Measurements from ENCODE around the gene GASK1A.

GASK1A gene

GRCh38 chr3:42988097-42988496 is 9.0 kb downstream of the GASK1A start:
- no peak for TF ChIP-seq CTCF (IDR thresholded peaks at IDR 0.05; ENCODE audit: poor library complexity, severe bottlenecking)
- H3K27ac ChIP-seq (ENCODE audit: poor library complexity, severe bottlenecking): no peak overlapping the region
- H3K4me1 ChIP-seq (ENCODE audit: insufficient read depth, poor library complexity, severe bottlenecking): no peaks in the 10 kb centered on the region
- H3K36me3 ChIP-seq (ENCODE audit: low read depth): no peaks in the 10 kb centered on the region
- DNase-seq (ENCODE audit: low spot score) (no peak), ATAC-seq (ENCODE audit: low read depth) (no peak)
- no peak overlapping the region for H3K4me3 ChIP-seq (ENCODE audit: severe bottlenecking)
- no peaks in the 10 kb centered on the region for H3K27me3 ChIP-seq (ENCODE audit: insufficient read depth, poor library complexity, severe bottlenecking)
- H3K9me3 ChIP-seq (ENCODE audit: severe bottlenecking): no peaks in the 10 kb centered on the region

GRCh38 chr3:42988566-42988965 is 9.5 kb downstream of the GASK1A start:
- no peak for TF ChIP-seq CTCF (IDR thresholded peaks at IDR 0.05; ENCODE audit: poor library complexity, severe bottlenecking)
- DNase-seq (ENCODE audit: low spot score): no peak
- no peaks in the 10 kb centered on the region for H3K4me1 ChIP-seq (ENCODE audit: insufficient read depth, poor library complexity, severe bottlenecking)

GRCh38 chr3:42991341-42992315 is 12.5 kb downstream of the GASK1A start:
- Histone ChIP-seq H3K4me1 (ENCODE audit: insufficient read depth, poor library complexity, severe bottlenecking) (no peaks in the 10 kb centered on the region), H3K9me3 (ENCODE audit: severe bottlenecking) (no peaks in the 10 kb centered on the region), H3K27ac (ENCODE audit: poor library complexity, severe bottlenecking) (no peak overlapping the region), H3K36me3 (ENCODE audit: low read depth) (no peaks in the 10 kb centered on the region), H3K27me3 (ENCODE audit: insufficient read depth, poor library complexity, severe bottlenecking) (no peaks in the 10 kb centered on the region), H3K4me3 (ENCODE audit: severe bottlenecking) (no peak overlapping the region)
- DNase-seq (ENCODE audit: low spot score) (no peak), ATAC-seq (ENCODE audit: low read depth) (no peak)
- TF ChIP-seq CTCF (IDR thresholded peaks at IDR 0.05; ENCODE audit: poor library complexity, severe bottlenecking): no peak

More at GRCh38 chr3:42988566-42988965, 9.5 kb downstream of the GASK1A start:
- no peak for ATAC-seq (ENCODE audit: low read depth)
- H3K4me3 ChIP-seq (ENCODE audit: severe bottlenecking): no peak overlapping the region
- no peak overlapping the region for H3K27ac ChIP-seq (ENCODE audit: poor library complexity, severe bottlenecking)
- no peaks in the 10 kb centered on the region for H3K27me3 ChIP-seq (ENCODE audit: insufficient read depth, poor library complexity, severe bottlenecking)
- H3K9me3 ChIP-seq (ENCODE audit: severe bottlenecking): no peaks in the 10 kb centered on the region
- H3K36me3 ChIP-seq (ENCODE audit: low read depth): no peaks in the 10 kb centered on the region

- ATAC-seq (ENCODE audit: low read depth) (no peak), DNase-seq (ENCODE audit: low spot score) (no peak)
- no peaks in the 10 kb centered on the region for H3K36me3 ChIP-seq (ENCODE audit: low read depth)
- no peaks in the 10 kb centered on the region for H3K9me3 ChIP-seq (ENCODE audit: severe bottlenecking)
- no peak overlapping the region for H3K27ac ChIP-seq (ENCODE audit: poor library complexity, severe bottlenecking)
- H3K4me3 ChIP-seq (ENCODE audit: severe bottlenecking): no peak overlapping the region
- no peaks in the 10 kb centered on the region for H3K4me1 ChIP-seq (ENCODE audit: insufficient read depth, poor library complexity, severe bottlenecking)
- no peak for TF ChIP-seq CTCF (IDR thresholded peaks at IDR 0.05; ENCODE audit: poor library complexity, severe bottlenecking)
- H3K27me3 ChIP-seq (ENCODE audit: insufficient read depth, poor library complexity, severe bottlenecking): no peaks in the 10 kb centered on the region
Observed at GRCh38 chr3:42994595-42994994, 15.5 kb downstream of the GASK1A start.

GRCh38 chr3:42996021-42996420 is 16.9 kb downstream of the GASK1A start:
- no peaks in the 10 kb centered on the region for H3K9me3 ChIP-seq (ENCODE audit: severe bottlenecking)
- H3K36me3 ChIP-seq (ENCODE audit: low read depth): no peaks in the 10 kb centered on the region
- H3K4me1 ChIP-seq (ENCODE audit: insufficient read depth, poor library complexity, severe bottlenecking): no peaks in the 10 kb centered on the region
- no peak for TF ChIP-seq CTCF (IDR thresholded peaks at IDR 0.05; ENCODE audit: poor library complexity, severe bottlenecking)
- H3K27me3 ChIP-seq (ENCODE audit: insufficient read depth, poor library complexity, severe bottlenecking): no peaks in the 10 kb centered on the region
- H3K4me3 ChIP-seq (ENCODE audit: severe bottlenecking): no peak overlapping the region
- DNase-seq (ENCODE audit: low spot score) (no peak), ATAC-seq (ENCODE audit: low read depth) (no peak)
- H3K27ac ChIP-seq (ENCODE audit: poor library complexity, severe bottlenecking): no peak overlapping the region
